ENCODE measurements around the gene ZNF496. TPM values are rescaled to one million over a fixed set of nuclear protein-coding genes. Genes with fewer than 3 reads are reported as not detected.
"Not testable (repeated sequence)": the region's sequence is repeated elsewhere in the genome, so short reads cannot be mapped to it uniquely, and the experiment has no call there.

The ZNF496 gene
- total RNA-seq = 10 to 100 TPM; 63.5 to 65.6 TPM
- polyA plus RNA-seq (2013, experiment 1 of 2) = 45.9 TPM
- polyA plus RNA-seq (2013, experiment 2 of 2) = 37.8 TPM
- long read RNA-seq, experiment 1, partial matches to known transcripts = 12 of 14 reads
- long read RNA-seq, experiment 1, other reads (novel, unspliced or antisense) = 2 of 14 reads
- long read RNA-seq, experiment 2, full-length matches to known transcripts = 3 of 86 reads
- long read RNA-seq, experiment 2, partial matches to known transcripts = 7 of 86 reads
- long read RNA-seq, experiment 2, other reads (novel, unspliced or antisense) = 76 of 86 reads
- long read RNA-seq, experiment 3, full-length matches to known transcripts = 4 of 229 reads
- long read RNA-seq, experiment 3, partial matches to known transcripts = 26 of 229 reads
- long read RNA-seq, experiment 3, other reads (novel, unspliced or antisense) = 199 of 229 reads
- long read RNA-seq, experiment 4, partial matches to known transcripts = 0 of 5 reads
- long read RNA-seq, experiment 4, other reads (novel, unspliced or antisense) = 5 of 5 reads

- peaks cover 47% of the 10 kb centered on the region for H3K4me1 Mint-ChIP-seq
- H3K4me3 Mint-ChIP-seq = peak within 1 kb of the TSS; percentile 80
- H3K4me1 ChIP-seq (ENCODE audit: control insufficient read depth, insufficient read depth, low read length) = peaks cover 13% of the 10 kb centered on the region
- peaks cover 44% of the 10 kb centered on the region for H3K36me3 ChIP-seq (ENCODE audit: control insufficient read depth, insufficient read depth, low read length)
- peak; percentile 95 for DNase-seq
- H3K27me3 ChIP-seq (ENCODE audit: control insufficient read depth, insufficient read depth, low read length, poor library complexity, severe bottlenecking) = no peaks in the 10 kb centered on the region
- peak within 1 kb of the TSS; percentile 82 for H3K27ac ChIP-seq (ENCODE audit: low read depth, low read length)
- H3K36me3 Mint-ChIP-seq (ENCODE audit: low read depth) = peaks cover 52% of the 10 kb centered on the region
- WGBS, 2 experiments (ENCODE audit: insufficient coverage in 1 of 2, insufficient read length in 1 of 2) = 0% methylated on average over 8 to 93 of the region's 93 CpGs
- TF ChIP-seq CTCF (conservative IDR thresholded peaks at IDR 0.05) = peak; percentile 30
- no peaks in the 10 kb centered on the region for H3K27me3 Mint-ChIP-seq (ENCODE audit: insufficient read depth)
- H3K9me3 Mint-ChIP-seq = no peaks in the 10 kb centered on the region
- H3K9me3 ChIP-seq (ENCODE audit: control insufficient read depth, low read length) = no peaks in the 10 kb centered on the region
- peak within 1 kb of the TSS; percentile 82 for H3K9ac ChIP-seq (ENCODE audit: extremely low read depth, low read length, poor library complexity, severe bottlenecking)
- H3K27ac Mint-ChIP-seq = peak within 1 kb of the TSS; percentile 77
- peak within 1 kb of the TSS; percentile 93 for H3K4me3 ChIP-seq (ENCODE audit: low read length)
These were observed at the start of gene ZNF496 for GRCh38 chr1:247331525-247332214. TSS of gene ZNF496 (minus strand) at chr1:247331867. CDS start at chr1:247329578, 2,289 bp downstream.

DNA sequence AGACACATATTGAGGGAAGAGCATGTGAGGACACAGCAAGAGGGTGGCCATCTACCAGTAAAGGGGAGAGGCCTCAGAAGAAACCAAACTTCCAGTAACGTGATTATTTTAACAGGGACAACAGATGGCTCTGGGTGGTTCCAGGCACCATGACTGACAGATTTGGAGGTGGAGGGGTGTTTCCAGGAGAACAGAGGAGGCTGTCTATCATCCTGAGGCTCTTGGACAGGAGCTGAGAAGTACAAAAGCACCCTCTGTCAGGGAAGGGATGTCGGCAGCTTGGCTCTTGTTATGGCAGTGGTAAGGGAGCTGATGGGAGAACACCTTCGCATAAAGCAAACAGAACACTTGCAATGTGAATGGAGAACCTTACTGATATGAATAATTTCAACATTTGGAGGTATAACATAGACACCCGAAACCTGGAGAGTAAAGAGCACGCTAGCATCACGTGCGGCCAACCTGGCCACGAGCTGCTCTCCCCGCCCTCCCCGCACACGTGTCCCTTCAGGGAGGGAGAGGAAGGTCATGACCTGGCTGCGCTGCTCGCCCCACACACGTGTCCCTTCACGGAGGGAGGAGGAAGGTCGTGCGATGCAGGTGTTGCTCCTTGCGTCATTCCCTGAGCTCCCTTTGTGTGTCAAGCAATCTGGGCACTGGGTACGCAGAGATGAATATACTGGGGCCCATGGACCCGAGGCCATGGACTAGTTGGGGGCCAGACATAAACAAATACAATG lies 46.8 kb upstream of the ZNF496 start:
- Mint-ChIP-seq H3K9me3 (peaks cover 18% of the 10 kb centered on the region), H3K27ac (no peak overlapping the region)
- no peaks in the 10 kb centered on the region for H3K27me3 ChIP-seq (ENCODE audit: control insufficient read depth, insufficient read depth, low read length, poor library complexity, severe bottlenecking)

GRCh38 chr1:247377656-247378055 lies 46.0 kb upstream of the ZNF496 start:
- H3K4me3 ChIP-seq (ENCODE audit: low read length); H3K4me1 ChIP-seq (ENCODE audit: control insufficient read depth, insufficient read depth, low read length); H3K27me3 Mint-ChIP-seq (ENCODE audit: insufficient read depth); H3K9ac ChIP-seq (ENCODE audit: extremely low read depth, low read length, poor library complexity, severe bottlenecking); H3K27me3 ChIP-seq (ENCODE audit: control insufficient read depth, insufficient read depth, low read length, poor library complexity, severe bottlenecking); DNase-seq; H3K9me3 ChIP-seq (ENCODE audit: control insufficient read depth, low read length); H3K36me3 ChIP-seq (ENCODE audit: control insufficient read depth, insufficient read depth, low read length); H3K36me3 Mint-ChIP-seq (ENCODE audit: low read depth): not testable (repeated sequence)
- peaks cover 18% of the 10 kb centered on the region for H3K9me3 Mint-ChIP-seq
- peaks cover 29% of the 10 kb centered on the region for H3K4me1 Mint-ChIP-seq
- H3K27ac ChIP-seq (ENCODE audit: low read depth, low read length) = peak overlapping the region; percentile 86
- 61 to 66% methylated on average over 4 to 7 of the region's 7 CpGs for WGBS, 2 experiments (ENCODE audit: insufficient coverage in 1 of 2, insufficient read length in 1 of 2)
- H3K27ac Mint-ChIP-seq = peak overlapping the region; percentile 94
- peak overlapping the region; percentile 45 for H3K4me3 Mint-ChIP-seq

More for the DNA sequence above, 46.8 kb upstream of the ZNF496 start:
- H3K36me3 ChIP-seq (ENCODE audit: control insufficient read depth, insufficient read depth, low read length) = no peaks in the 10 kb centered on the region
- no peak overlapping the region for H3K4me3 Mint-ChIP-seq
- peaks cover 6% of the 10 kb centered on the region for H3K36me3 Mint-ChIP-seq (ENCODE audit: low read depth)
- no peak overlapping the region for H3K4me3 ChIP-seq (ENCODE audit: low read length)
- H3K9ac ChIP-seq (ENCODE audit: extremely low read depth, low read length, poor library complexity, severe bottlenecking) = peak overlapping the region; percentile 4
- TF ChIP-seq CTCF (conservative IDR thresholded peaks at IDR 0.05) = no peak
- H3K27ac ChIP-seq (ENCODE audit: low read depth, low read length) = peak overlapping the region; percentile 38
- WGBS, 2 experiments (ENCODE audit: insufficient coverage in 1 of 2, insufficient read length in 1 of 2) = 94 to 96% methylated on average over 17 to 20 of the region's 20 CpGs
- peaks cover 10% of the 10 kb centered on the region for H3K27me3 Mint-ChIP-seq (ENCODE audit: insufficient read depth)
- H3K9me3 ChIP-seq (ENCODE audit: control insufficient read depth, low read length) = peaks cover 5% of the 10 kb centered on the region
- peaks cover 10% of the 10 kb centered on the region for H3K4me1 ChIP-seq (ENCODE audit: control insufficient read depth, insufficient read depth, low read length)
- H3K4me1 Mint-ChIP-seq = peaks cover 33% of the 10 kb centered on the region
- DNase-seq = no peak

Data from endodermal cell (in vitro differentiated cells).